ENCODE measurements around the gene MCL1. TPM values are rescaled to one million over a fixed set of nuclear protein-coding genes. Genes with fewer than 3 reads are reported as not detected.

Gene MCL1
- total and polyA plus RNA-seq, 10 of the 15 experiments (the other 5 are each of a cell fraction or from before 2014, with no cell fraction given): 18.1 to 148 (median 86.4) TPM

DNA sequence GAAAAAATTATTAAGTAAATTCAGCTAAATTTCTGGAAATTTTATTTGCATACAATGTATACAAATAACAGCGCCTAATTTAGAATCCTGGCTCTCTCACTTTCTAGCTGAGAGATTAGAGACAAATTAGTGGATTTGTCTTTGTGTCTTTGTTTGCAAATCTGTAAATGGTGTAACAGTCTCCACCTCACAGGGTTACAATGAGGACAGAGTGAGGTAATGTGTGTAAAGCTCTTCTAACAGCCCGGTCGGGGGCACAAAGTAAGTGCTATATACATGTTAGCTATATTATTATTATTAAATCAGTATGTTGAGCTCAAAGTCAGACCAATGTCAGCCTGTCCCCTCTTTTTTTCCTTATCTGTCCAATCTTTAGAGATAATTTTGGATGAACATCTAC is 35.2 kb downstream of the MCL1 start:
- CTCF ChIA-PET: interaction anchor here (4.9 kb wide), 1 partner anchor 12 kb away, joined by 20 read pairs; no protein-coding TSS in a partner anchor
- no peaks in the 10 kb centered on the region for H3K9me3 ChIP-seq (replicated peaks; ENCODE audit: control insufficient read depth, insufficient read depth, low read length)
- no peak overlapping the region for H3K4me3 ChIP-seq
- no peak for DNase-seq (ENCODE audit: low read depth, low spot score)
- no peak overlapping the region for H3K27ac ChIP-seq (ENCODE audit: control insufficient read depth, insufficient read depth)
- RAD21 ChIA-PET (ENCODE audit: unreplicated experiment): interaction anchor here (0.6 to 1.1 kb wide), 2 partner anchors 16 to 43 kb away, joined by 3 to 4 read pairs; no protein-coding TSS in a partner anchor
- no peak overlapping the region for H2AFZ ChIP-seq (ENCODE audit: control insufficient read depth, low read depth, low read length)
- in situ Hi-C loops (cut with MboI) (no loop called here), intact Hi-C loops (cut with micrococcal nuclease; ENCODE audit: unreplicated experiment) (no loop called here)
- no peak for FAIRE-seq
- no peaks in the 10 kb centered on the region for H4K20me1 ChIP-seq (ENCODE audit: control insufficient read depth, insufficient read depth)
- H3K9ac ChIP-seq (ENCODE audit: control insufficient read depth, insufficient read depth, low read length): no peak overlapping the region
- BruUV-seq (replicated peaks): no TSS peak
- H3K27me3 ChIP-seq (replicated peaks in 1 of 2; ENCODE audit: control insufficient read depth in 2 of 2, insufficient read depth in 2 of 2, low read length in 1 of 2): no peaks in the 10 kb centered on the region
- TF ChIP-seq MTA2 (IDR thresholded peaks at IDR 0.05; ENCODE audit: low read depth) (no peak), TAF1 (IDR thresholded peaks at IDR 0.05; ENCODE audit: borderline replicate concordance, low read depth, low read length) (no peak), CHD1 (IDR thresholded peaks at IDR 0.05; ENCODE audit: low read depth, low read length) (no peak), RELB (IDR thresholded peaks at IDR 0.05; ENCODE audit: low read depth) (no peak), ZNF24 (IDR thresholded peaks at IDR 0.05) (no peak), CHD2 (IDR thresholded peaks at IDR 0.05; ENCODE audit: borderline replicate concordance, low read depth, low read length) (no peak), ZNF384 (IDR thresholded peaks at IDR 0.05; ENCODE audit: borderline replicate concordance, low read depth, low read length) (no peak), DPF2 (IDR thresholded peaks at IDR 0.05) (no peak)
- TF ChIP-seq, protein P1, sequence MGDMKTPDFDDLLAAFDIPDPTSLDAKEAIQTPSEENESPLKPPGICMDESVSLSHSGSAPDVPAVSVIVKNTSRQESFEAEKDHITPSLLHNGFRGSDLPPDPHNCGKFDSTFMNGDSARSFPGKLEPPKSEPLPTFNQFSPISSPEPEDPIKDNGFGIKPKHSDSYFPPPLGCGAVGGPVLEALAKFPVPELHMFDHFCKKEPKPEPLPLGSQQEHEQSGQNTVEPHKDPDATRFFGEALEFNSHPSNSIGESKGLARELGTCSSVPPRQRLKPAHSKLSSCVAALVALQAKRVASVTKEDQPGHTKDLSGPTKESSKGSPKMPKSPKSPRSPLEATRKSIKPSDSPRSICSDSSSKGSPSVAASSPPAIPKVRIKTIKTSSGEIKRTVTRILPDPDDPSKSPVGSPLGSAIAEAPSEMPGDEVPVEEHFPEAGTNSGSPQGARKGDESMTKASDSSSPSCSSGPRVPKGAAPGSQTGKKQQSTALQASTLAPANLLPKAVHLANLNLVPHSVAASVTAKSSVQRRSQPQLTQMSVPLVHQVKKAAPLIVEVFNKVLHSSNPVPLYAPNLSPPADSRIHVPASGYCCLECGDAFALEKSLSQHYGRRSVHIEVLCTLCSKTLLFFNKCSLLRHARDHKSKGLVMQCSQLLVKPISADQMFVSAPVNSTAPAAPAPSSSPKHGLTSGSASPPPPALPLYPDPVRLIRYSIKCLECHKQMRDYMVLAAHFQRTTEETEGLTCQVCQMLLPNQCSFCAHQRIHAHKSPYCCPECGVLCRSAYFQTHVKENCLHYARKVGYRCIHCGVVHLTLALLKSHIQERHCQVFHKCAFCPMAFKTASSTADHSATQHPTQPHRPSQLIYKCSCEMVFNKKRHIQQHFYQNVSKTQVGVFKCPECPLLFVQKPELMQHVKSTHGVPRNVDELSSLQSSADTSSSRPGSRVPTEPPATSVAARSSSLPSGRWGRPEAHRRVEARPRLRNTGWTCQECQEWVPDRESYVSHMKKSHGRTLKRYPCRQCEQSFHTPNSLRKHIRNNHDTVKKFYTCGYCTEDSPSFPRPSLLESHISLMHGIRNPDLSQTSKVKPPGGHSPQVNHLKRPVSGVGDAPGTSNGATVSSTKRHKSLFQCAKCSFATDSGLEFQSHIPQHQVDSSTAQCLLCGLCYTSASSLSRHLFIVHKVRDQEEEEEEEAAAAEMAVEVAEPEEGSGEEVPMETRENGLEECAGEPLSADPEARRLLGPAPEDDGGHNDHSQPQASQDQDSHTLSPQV (IDR thresholded peaks at IDR 0.05): no peak
- TF ChIP-seq, protein P2, sequence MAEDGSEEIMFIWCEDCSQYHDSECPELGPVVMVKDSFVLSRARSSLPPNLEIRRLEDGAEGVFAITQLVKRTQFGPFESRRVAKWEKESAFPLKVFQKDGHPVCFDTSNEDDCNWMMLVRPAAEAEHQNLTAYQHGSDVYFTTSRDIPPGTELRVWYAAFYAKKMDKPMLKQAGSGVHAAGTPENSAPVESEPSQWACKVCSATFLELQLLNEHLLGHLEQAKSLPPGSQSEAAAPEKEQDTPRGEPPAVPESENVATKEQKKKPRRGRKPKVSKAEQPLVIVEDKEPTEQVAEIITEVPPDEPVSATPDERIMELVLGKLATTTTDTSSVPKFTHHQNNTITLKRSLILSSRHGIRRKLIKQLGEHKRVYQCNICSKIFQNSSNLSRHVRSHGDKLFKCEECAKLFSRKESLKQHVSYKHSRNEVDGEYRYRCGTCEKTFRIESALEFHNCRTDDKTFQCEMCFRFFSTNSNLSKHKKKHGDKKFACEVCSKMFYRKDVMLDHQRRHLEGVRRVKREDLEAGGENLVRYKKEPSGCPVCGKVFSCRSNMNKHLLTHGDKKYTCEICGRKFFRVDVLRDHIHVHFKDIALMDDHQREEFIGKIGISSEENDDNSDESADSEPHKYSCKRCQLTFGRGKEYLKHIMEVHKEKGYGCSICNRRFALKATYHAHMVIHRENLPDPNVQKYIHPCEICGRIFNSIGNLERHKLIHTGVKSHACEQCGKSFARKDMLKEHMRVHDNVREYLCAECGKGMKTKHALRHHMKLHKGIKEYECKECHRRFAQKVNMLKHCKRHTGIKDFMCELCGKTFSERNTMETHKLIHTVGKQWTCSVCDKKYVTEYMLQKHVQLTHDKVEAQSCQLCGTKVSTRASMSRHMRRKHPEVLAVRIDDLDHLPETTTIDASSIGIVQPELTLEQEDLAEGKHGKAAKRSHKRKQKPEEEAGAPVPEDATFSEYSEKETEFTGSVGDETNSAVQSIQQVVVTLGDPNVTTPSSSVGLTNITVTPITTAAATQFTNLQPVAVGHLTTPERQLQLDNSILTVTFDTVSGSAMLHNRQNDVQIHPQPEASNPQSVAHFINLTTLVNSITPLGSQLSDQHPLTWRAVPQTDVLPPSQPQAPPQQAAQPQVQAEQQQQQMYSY (CRISPR knock-in tag; IDR thresholded peaks at IDR 0.05): no peak
- TF ChIP-seq, protein P3, sequence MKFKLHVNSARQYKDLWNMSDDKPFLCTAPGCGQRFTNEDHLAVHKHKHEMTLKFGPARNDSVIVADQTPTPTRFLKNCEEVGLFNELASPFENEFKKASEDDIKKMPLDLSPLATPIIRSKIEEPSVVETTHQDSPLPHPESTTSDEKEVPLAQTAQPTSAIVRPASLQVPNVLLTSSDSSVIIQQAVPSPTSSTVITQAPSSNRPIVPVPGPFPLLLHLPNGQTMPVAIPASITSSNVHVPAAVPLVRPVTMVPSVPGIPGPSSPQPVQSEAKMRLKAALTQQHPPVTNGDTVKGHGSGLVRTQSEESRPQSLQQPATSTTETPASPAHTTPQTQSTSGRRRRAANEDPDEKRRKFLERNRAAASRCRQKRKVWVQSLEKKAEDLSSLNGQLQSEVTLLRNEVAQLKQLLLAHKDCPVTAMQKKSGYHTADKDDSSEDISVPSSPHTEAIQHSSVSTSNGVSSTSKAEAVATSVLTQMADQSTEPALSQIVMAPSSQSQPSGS (IDR thresholded peaks at IDR 0.05; ENCODE audit: low read length): no peak
- no peaks in the 10 kb centered on the region for H3K36me3 ChIP-seq (ENCODE audit: control insufficient read depth in 2 of 2, insufficient read depth in 2 of 2, low read length in 1 of 2)
- H3K4me1 ChIP-seq (ENCODE audit: control insufficient read depth, insufficient read depth, low read length): peaks cover 3% of the 10 kb centered on the region; the same call in 1 of the 2 replicates
- WGBS (ENCODE audit: insufficient coverage, insufficient replicate concordance, low lambda C conversion rate, missing lambda C conversion rate): 88% methylated on average over 3 of the region's 3 CpGs
- ATAC-seq: no peak
- no peak overlapping the region for H3K4me2 ChIP-seq (ENCODE audit: control insufficient read depth, insufficient read depth)
- no peaks in the 10 kb centered on the region for H3K79me2 ChIP-seq (ENCODE audit: control insufficient read depth, insufficient read depth, low read length)
- SMC1A ChIA-PET (ENCODE audit: uncharacterized antibody, unreplicated experiment): interaction anchor here (0.7 to 1.0 kb wide), 3 partner anchors 8 to 294 kb away, joined by 3 read pairs; no protein-coding TSS in a partner anchor
- POLR2A ChIA-PET: interaction anchor here (0.6 kb wide), 1 partner anchor 167 kb away, joined by 5 read pairs; no protein-coding TSS in a partner anchor
